Esophagus squamous epithelium (tissue), 5 donors: Measurements from ENCODE around the gene ANKRD28. TPM values are rescaled to one million over a fixed set of nuclear protein-coding genes. Genes with fewer than 3 reads are reported as not detected.
A peak's percentile ranks its signal among the peaks of the same experiment; 100 is the strongest.

Experiments used
- DNase-seq: peaks from one replicate; lab custom pipeline; 2025; lab: John Stamatoyannopoulos, UW
- H3K27ac ChIP-seq, 4 donors: fragments of 200-600 bp; sonication (generic); one replicate each; pipeline ENCODE4 v1.5.1; 2016 to 2019; ENCODE audit warnings: mild to moderate bottlenecking in 1 of 4
- H3K27me3 ChIP-seq, 4 donors: fragments of 200-600 bp; sonication (generic); 1 replicate in 3 of 4; 2 replicates in 1 of 4; pipeline versions ENCODE4 v1.5.1 to v1.6.0; 2017 to 2021; ENCODE audit warnings: antibody characterized with exemption in 1 of 4
- H3K36me3 ChIP-seq, 3 donors: fragments of 200-600 bp; sonication (generic); one replicate each; pipeline ENCODE4 v1.5.1; 2016 to 2019
- H3K4me1 ChIP-seq, 3 donors: fragments of 200-600 bp; sonication (generic); one replicate each; pipeline ENCODE4 v1.5.1; 2017 to 2019
- H3K4me3 ChIP-seq, 4 donors: fragments of 200-600 bp; sonication (generic); 1 replicate in 3 of 4; 2 replicates in 1 of 4; pipeline ENCODE4 v1.5.1; 2016 to 2019; ENCODE audit warnings: mild to moderate bottlenecking in 2 of 4, moderate library complexity in 1 of 4
- H3K9me3 ChIP-seq, 3 donors: fragments of 200-600 bp; sonication (generic); one replicate each; pipeline ENCODE4 v1.5.1; 2016 to 2019
- POLR2A ChIP-seq, 4 donors: fragments of 450-650 bp; IDR thresholded peaks; one replicate each; pipeline ENCODE4 v1.6.1; 2017; ENCODE audit warnings: antibody characterized with exemption in 4 of 4, mild to moderate bottlenecking in 4 of 4, moderate library complexity in 3 of 4
- WGBS, 2 donors: methylation state at CpG; one replicate each; pipeline ENCODE4 v1.1.5; 2018; 5-methylcytosine and 5-hydroxymethylcytosine counted together
- intact Hi-C: fragments of 100-400 bp; cut with DNase I; formaldehyde crosslinking; loops from one replicate; pipeline ENCODE4 v1.15.0; 2022
- total RNA-seq, 4 donors: library from RNA; depleted of rRNA; stranded (reverse); fragments of >200 nt; gene quantifications; one replicate each; pipeline ENCODE4 v1.1.0, GENCODE V29; 2016
- TF ChIP-seq, protein P1 (sequence below), 6 experiments: fragments of 450-650 bp in 4 of 6; fragments of 200-600 bp in 2 of 6; sonication (generic) in 2 of 6; IDR thresholded peaks; one replicate each; pipeline ENCODE4 v1.5.1; 2016 to 2019; ENCODE audit warnings: antibody characterized with exemption in 6 of 6, mild to moderate bottlenecking in 4 of 6, moderate library complexity in 4 of 6
- donor health status: DM: yes; HTN: yes; CAD: no.

Gene ANKRD28
- total RNA-seq, 4 donors from 2014 or later = 20.8 to 49.6 (median 31.8) TPM

DNA sequence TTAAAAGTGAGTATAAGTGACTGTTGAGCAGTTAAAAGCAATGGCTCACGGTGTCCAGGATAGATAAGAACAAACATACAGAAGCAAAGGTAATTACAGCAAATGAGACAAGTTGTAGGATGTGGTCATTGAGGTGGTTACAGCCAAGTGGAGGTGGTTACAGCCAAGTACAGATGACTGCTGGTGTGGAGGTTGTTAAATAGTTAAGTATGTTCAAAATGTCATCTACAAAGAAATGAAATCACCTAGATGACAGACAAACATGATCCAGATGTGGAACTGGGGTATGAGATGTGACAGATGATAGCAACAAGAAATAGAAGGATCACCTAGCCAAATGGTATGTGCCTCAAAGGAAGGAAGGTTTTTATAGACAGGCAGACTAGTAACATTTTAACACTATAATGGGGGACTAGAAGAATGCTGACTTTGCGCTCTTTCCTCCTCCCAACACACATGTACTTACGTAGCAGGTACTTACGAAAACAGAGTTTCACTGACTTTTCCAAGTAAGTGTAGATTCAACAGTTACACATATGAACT, 6.8 kb upstream of the ANKRD28 start:
- 85 to 87% methylated on average over 4 of the region's 4 CpGs for WGBS, 2 donors
- intact Hi-C loops = no loop called here

DNA sequence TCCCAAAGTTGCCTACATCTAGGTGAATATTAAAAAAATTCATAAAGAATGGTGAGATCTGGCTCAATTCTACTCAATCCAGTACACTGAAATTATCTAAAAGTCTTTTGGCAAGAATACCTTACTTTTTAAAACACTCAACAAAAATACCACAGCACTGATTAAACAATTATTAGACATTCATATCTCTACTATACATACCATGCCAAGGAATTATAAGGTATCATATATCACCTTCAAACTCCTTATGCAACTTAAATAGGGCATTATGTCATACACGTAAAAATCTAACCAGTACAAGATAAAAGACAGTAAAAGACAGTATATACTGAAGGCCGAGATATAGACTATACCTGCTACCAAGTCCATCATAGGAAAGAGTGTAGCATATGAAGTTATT, 6.1 kb upstream of the ANKRD28 start:
- DNase-seq = no peak
- peaks cover 0 to 30% (median 3%) of the 10 kb centered on the region in 3 donors for H3K4me1 ChIP-seq
- no peak overlapping the region for H3K4me3 ChIP-seq
- TF ChIP-seq, protein P1, sequence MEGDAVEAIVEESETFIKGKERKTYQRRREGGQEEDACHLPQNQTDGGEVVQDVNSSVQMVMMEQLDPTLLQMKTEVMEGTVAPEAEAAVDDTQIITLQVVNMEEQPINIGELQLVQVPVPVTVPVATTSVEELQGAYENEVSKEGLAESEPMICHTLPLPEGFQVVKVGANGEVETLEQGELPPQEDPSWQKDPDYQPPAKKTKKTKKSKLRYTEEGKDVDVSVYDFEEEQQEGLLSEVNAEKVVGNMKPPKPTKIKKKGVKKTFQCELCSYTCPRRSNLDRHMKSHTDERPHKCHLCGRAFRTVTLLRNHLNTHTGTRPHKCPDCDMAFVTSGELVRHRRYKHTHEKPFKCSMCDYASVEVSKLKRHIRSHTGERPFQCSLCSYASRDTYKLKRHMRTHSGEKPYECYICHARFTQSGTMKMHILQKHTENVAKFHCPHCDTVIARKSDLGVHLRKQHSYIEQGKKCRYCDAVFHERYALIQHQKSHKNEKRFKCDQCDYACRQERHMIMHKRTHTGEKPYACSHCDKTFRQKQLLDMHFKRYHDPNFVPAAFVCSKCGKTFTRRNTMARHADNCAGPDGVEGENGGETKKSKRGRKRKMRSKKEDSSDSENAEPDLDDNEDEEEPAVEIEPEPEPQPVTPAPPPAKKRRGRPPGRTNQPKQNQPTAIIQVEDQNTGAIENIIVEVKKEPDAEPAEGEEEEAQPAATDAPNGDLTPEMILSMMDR (IDR thresholded peaks at IDR 0.05) = no peak
- TF ChIP-seq POLR2A (IDR thresholded peaks at IDR 0.05) = no peak
- H3K27ac ChIP-seq = no peak overlapping the region
- intact Hi-C loops = no loop called here
- no peaks in the 10 kb centered on the region for H3K27me3 ChIP-seq
- H3K36me3 ChIP-seq = no peaks in the 10 kb centered on the region
- no peaks in the 10 kb centered on the region for H3K9me3 ChIP-seq
- 62 to 75% methylated on average over 2 of the region's 2 CpGs for WGBS, 2 donors

More for the DNA sequence above, 6.8 kb upstream of the ANKRD28 start:
- DNase-seq = no peak
- TF ChIP-seq, protein P1 (IDR thresholded peaks at IDR 0.05) = no peak
- no peak for TF ChIP-seq POLR2A (IDR thresholded peaks at IDR 0.05)
- no peak overlapping the region for H3K27ac ChIP-seq
- no peaks in the 10 kb centered on the region for H3K27me3 ChIP-seq
- no peaks in the 10 kb centered on the region for H3K36me3 ChIP-seq
- H3K4me1 ChIP-seq = peaks cover 0 to 23% (median 3%) of the 10 kb centered on the region in 3 donors
- no peaks in the 10 kb centered on the region for H3K9me3 ChIP-seq
- H3K4me3 ChIP-seq = no peak overlapping the region

DNA sequence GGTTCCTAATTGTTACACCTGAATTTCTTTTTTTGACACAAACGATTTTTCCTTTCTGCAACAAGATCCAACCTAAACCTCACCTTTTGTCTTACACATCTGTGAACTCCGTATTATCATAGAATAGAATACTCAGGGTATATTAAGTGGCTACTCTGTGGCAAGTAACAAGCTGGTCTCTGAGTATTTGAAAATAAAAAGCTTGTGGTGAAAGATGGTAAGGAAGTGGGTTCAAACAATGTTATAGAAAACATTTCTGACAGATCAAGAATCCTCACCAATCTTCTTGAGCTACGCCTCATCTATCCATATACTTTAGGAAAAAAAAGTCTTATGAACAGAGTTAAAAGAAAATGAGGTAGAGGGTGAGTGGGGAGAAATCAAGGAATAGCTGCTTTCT, 3.5 kb upstream of the ANKRD28 start:
- intact Hi-C loops = no loop called here
- WGBS, 2 donors = 62 to 65% methylated on average over 3 of the region's 3 CpGs

DNA sequence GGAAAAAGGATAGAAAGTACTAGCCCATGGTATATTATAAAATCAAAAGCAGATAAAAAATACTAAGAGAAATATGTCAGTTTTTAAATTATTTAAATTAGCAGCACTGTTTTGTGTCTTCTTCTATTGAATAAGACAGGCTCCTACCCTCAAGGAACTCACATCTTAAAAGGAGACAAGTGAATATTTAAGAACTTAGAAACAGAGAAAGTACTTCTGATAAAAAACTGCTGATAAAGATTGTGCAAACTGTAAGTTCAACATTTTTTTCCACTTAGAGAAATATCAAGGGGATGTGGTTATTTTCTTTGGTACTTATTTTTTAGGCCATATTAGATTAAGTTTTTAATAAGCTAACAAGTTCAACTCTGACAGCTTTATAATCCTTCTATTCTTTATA, 3.0 kb upstream of the ANKRD28 start:
- Histone ChIP-seq H3K36me3 (no peaks in the 10 kb centered on the region), H3K4me3 (no peak overlapping the region), H3K27ac (peak overlapping the region in 2 of 4 donors; percentile 15 to 30), H3K9me3 (no peaks in the 10 kb centered on the region), H3K4me1 (peaks cover 10 to 53% (median 17%) of the 10 kb centered on the region in 3 donors), H3K27me3 (no peaks in the 10 kb centered on the region)
- TF ChIP-seq, protein P1 (IDR thresholded peaks at IDR 0.05) = no peak
- no peak for TF ChIP-seq POLR2A (IDR thresholded peaks at IDR 0.05)
- no peak for DNase-seq
- intact Hi-C loops = no loop called here

More for the DNA sequence above, 3.5 kb upstream of the ANKRD28 start:
- Histone ChIP-seq H3K4me1 (peaks cover 10 to 53% (median 17%) of the 10 kb centered on the region in 3 donors), H3K27ac (no peak overlapping the region), H3K36me3 (no peaks in the 10 kb centered on the region), H3K27me3 (no peaks in the 10 kb centered on the region), H3K9me3 (no peaks in the 10 kb centered on the region), H3K4me3 (no peak overlapping the region)
- DNase-seq = no peak
- TF ChIP-seq POLR2A (IDR thresholded peaks at IDR 0.05) = no peak
- TF ChIP-seq, protein P1 (IDR thresholded peaks at IDR 0.05) = no peak

DNA sequence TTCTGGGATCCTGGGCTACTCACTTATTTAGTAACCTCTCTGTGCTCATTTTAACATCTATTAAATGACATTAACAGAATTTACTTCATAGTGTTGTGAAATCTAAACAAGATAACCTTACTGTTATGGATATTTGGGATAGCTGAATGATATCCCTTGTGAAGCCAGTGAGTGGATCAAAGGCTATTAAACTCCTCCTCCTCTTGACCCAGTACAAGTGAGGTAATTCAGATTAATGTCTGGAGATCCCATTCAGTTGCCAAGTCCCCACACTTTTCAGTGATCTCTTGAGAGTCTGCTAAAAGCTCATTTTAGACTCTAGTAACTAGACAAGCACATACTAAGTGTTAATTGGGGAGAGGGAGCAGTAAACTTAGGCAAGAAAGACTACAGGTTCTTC, 2.5 kb upstream of the ANKRD28 start:
- Histone ChIP-seq H3K27ac (peak overlapping the region in 3 of 4 donors; percentile 15 to 40 (median 30)), H3K36me3 (no peaks in the 10 kb centered on the region), H3K4me3 (no peak overlapping the region), H3K4me1 (peaks cover 10 to 53% (median 17%) of the 10 kb centered on the region in 3 donors), H3K27me3 (no peaks in the 10 kb centered on the region), H3K9me3 (no peaks in the 10 kb centered on the region)
- TF ChIP-seq POLR2A (IDR thresholded peaks at IDR 0.05) = no peak
- TF ChIP-seq, protein P1 (IDR thresholded peaks at IDR 0.05) = no peak
- intact Hi-C loops = no loop called here
- DNase-seq = no peak
